Activated effector memory CD4-positive, alpha-beta T cell treated with anti-CD3 and anti-CD28 coated beads, Interleukin-2, amount 50 U/mL, for 16 hours (primary cell): ENCODE results near the gene CHD5.
A peak's percentile ranks its signal among the peaks of the same experiment; 100 is the strongest.

Experiments used
- DNase-seq: peaks from one replicate; pipeline ENCODE4 v3.0.0-alpha.2; 2020

The CHD5 gene

DNA sequence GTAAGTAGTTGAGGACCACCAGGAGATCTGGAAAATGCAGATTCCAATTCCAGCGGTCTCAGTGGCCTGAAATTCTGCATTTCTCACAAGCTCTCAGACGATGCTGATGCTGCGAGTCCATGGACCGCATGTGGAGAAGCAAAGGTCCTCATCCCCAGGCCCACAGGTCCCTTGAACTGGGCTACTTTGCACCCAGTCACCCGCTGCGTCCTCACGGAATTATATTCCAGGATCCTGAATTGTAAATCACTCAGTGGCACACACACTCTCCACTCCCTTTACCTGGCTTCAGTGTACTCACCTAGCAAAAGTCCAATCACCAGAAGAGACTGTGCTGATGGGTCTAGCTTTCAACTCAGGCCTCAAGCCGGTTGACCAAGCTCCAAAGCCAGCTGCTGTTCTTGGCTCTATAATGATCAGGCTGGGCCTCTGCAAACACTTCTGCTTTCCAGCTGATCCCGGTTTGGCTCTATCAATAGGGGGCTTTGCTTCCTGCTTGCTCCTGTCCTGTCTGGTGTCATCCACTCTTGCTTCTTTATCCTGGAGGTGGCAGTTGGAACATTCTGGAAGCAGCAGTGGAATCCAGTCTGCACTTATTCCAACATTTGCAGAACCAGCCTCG is 20.2 kb upstream of the CHD5 start:
- no peak for DNase-seq

GRCh38 chr1:6199298-6200187 is 19.4 kb upstream of the CHD5 start, which contains the start of gene RPL22:
TSS of gene RPL22 (minus strand) at chr1:6199595. CDS start at chr1:6199573, 22 bp downstream.
- DNase-seq = peak; percentile 99

DNA sequence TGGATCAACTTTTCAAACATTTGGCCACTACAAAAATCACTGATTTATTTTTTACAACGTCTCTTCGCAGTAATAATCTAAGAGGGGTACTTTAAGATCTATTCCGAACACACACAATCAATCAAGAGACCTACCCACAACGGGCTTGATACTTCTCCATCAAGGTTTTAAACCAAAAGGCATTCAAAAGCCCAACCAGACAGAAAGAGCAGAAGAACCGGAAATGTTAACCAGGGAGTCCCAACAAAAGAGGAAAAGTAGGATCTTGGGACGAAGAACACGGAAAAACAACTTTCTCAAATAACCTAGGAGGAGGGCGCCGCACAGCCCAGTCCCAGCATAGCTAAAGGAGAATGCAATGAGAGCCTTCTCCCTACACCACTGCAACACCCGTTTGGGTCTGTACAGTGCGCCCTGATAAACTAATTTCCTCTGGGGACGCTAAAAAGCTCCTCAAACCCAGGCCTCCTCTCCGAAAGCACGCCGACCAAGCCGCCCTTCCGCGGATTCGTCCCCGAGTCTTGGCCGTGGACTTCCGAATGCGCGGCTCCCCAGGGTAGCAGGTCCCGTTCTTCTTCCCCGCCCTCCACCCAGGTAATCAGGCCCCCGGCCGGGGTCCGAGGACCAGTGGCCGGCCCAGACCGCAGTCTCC is 18.7 kb upstream of the CHD5 start:
- peak; percentile 77 for DNase-seq

GRCh38 chr1:6197746-6198427 is 17.8 kb upstream of the CHD5 start:
- no peak for DNase-seq

DNA sequence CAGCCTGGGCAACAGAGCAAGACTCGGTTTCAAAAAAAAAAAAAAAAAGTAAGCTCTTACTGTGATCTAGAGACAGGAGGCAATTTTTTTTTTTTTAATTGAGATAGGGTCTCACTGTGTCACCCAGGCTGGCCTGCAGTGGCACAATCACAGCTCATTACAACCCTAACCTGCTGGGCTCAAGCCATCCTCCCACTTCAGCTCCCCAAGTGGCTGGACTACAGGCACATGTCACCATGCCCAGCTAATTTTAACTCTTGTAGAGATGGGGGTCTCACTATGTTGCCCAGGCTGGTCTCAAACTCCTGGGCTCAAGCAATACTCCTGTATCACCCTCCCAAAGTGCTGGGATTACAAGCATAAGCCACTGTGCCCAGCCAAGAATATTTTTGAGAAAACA is 11.8 kb upstream of the CHD5 start:
- DNase-seq = no peak

- DNase-seq = no peak
These were observed 8.3 kb upstream of the CHD5 start for GRCh38 chr1:6188466-6188865.

DNA sequence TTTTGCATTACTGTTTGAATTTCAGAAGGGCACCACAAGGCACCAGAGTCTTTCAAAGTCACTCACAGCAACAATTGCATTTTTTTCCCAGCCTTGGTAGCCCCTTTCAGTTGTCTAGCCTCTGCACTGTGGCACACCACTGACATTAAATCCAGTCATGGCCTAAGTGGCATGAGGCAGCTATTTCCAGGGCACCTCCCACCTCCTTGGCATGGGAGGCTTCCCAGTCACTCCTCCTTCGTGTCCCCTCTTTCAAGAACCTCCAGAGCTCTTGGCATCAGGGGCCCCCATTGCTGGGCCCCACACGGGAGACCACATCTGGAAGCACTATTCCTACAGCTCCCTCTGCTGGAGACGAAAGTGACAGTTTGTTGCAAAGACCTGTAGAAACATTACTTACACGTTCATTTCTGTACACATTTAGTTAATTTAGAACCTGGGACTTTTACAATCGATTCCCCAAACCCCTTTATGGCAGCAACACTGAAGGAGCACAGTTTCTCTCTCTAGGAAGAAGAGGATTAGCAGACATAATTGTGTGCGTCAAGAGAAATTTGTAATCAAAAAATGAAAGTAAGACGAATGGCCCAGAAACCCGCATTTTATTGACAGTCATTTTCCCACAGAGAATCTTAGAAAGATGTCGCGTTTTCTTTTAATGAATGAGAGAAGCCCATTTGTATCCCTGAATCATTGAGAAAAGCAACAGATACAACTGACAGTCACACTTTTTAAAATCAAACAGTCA is 5.7 kb upstream of the CHD5 start:
- no peak for DNase-seq

GRCh38 chr1:6185151-6185550 is 5.0 kb upstream of the CHD5 start:
- no peak for DNase-seq

DNA sequence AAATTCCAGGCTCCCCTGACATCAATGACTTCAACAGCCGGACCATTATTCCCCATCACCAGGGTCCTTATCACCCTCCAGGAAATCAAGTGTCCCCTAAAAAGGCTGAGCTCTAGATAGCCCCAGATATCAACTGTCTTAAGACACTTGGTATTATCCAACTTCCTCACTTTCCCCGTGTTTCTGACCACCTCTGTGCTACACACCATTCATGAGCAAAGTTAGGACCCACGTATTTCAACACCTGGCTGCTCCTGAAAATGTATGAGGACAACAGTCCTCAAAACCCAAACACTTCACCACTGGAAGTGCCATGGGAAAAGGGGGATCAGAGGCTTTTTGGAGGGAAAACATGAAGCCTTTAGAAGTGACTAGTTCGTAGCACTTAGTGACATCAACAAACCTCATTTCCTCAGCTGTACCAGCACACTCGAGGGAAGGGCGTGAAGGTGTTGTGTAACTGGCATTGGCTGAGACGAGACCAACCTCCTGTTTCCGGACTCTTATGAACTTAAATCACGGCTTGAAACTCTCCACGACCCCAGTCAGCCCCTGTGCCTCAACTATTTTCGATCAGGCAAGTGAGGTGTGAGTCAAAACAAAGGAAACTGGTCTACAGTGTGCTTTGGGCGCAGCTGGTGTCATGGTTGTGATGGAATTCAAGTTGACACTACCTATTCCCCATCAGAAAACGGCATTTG is 4.1 kb upstream of the CHD5 start:
- DNase-seq = no peak

- no peak for DNase-seq
These were observed 3.4 kb upstream of the CHD5 start for GRCh38 chr1:6183520-6183989.

GRCh38 chr1:6181347-6181770 is 1.2 kb upstream of the CHD5 start:
- DNase-seq = no peak

- no peak for DNase-seq
These were observed 688 bp upstream of the CHD5 start for GRCh38 chr1:6180707-6181311.

- no peak for DNase-seq
These were observed 451 bp downstream of the CHD5 start for GRCh38 chr1:6179564-6180175.

- no peak for DNase-seq
These were observed 1.2 kb downstream of the CHD5 start for GRCh38 chr1:6178751-6179563.

DNA sequence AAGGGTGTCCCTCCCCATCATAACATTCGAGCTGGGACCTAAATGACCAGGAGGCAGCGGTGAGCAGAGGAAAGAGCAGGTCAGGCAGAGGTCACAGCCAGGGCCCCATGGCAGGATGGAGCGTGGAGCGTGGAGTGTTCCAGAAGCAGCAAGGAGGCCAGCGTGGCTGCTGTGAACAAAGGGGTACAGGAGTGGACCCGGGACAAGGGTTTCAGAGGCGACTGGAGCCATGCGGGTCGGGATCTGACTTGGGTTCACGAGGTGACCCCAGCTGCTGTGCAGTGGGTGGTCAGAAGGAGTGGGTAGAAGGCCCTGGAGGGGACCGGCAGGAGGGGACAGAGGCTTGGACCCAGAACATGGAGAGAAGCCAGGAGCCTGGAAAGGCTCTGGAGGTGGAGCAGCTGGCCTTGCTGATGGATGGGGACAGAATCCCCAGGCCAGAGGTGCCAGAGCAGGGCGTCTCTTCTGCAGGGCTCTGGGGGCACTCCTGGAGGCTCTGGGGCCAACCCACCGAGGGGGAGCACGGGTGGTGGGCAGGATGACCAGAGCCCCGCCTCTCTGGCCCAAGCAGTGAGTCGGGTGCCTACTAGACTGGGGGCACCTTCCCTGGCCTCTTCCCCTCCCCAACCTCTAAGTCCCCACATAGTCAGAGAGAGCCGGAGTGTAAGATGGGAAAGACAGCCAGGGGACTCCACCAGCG is 2.3 kb downstream of the CHD5 start:
- DNase-seq = no peak

DNA sequence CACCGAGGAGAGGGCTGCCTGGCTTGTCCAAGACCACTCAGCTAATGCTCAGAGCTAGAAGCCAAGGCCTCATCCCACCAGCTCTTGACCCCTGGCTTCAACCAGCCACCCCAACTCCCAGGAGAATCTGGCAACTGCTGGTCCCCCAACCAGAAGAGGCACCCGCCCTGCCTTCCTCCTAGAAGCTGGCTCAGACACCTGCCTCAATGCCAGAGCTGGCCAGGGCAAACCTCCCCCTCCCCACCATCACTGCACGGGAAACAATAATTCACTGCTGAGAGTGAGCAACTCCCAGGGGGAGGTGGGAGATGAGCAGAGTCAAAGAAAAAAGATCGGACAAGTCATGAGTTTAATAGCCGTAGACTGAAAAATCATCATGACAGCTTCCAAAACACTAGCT is 3.3 kb downstream of the CHD5 start:
- DNase-seq = no peak

DNA sequence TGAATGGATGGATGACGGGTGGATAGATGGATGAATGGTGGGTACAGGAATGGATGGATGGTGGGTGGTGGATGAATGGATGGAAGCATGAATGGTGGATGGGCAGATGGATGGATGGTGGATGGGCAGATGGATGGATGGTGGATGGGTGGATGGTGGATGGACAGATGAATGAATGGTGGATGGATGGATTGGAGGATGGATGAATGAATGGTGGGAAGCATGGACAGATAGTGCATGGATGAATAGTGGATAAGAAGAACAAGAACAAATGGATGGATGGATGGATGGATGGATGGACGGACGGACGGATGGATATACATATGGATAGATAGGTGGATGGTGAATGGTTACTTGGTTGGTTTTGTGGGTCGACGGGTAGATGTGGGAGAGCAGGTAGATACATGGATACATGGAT is 4.7 kb downstream of the CHD5 start:
- no peak for DNase-seq

- no peak for DNase-seq
These were observed 5.3 kb downstream of the CHD5 start for GRCh38 chr1:6174621-6175410.
